K562 (cell line): ENCODE data around the gene SMIM29. TPM values are rescaled to one million over a fixed set of nuclear protein-coding genes. Genes with fewer than 3 reads are reported as not detected.
A peak's percentile ranks its signal among the peaks of the same experiment; 100 is the strongest.

Experiments used
- ATF4 ChIP-seq: fragments of 450-650 bp; formaldehyde crosslinking; IDR thresholded peaks from 2 replicates; pipeline ENCODE4 v1.4.0; 2022; ENCODE audit warnings: mild to moderate bottlenecking, moderate library complexity
- CBX3 ChIP-seq, 2 experiments: IDR thresholded peaks; 1 replicate in 1 of 2; 2 replicates in 1 of 2; pipeline ENCODE4 v1.6.1; 2012; ENCODE audit warnings: inconsistent platforms in 2 of 2, low read length in 2 of 2, borderline replicate concordance in 1 of 2, control low read depth in 1 of 2
- FOXA3 ChIP-seq, 2 experiments: fragments of 450-650 bp in 1 of 2; sonication (generic) in 1 of 2; formaldehyde crosslinking; IDR thresholded peaks in 1 of 2; conservative IDR thresholded peaks in 1 of 2; 2 replicates each; pipeline versions ENCODE4 v1.4.0 to v1.8.0; 2020 to 2022; ENCODE audit warnings: mild to moderate bottlenecking in 2 of 2, missing genetic modification reagents in 1 of 2
- GTF2F1 ChIP-seq: IDR thresholded peaks from 2 replicates; pipeline ENCODE4 v1.6.1; 2011; ENCODE audit warnings: low read depth, low read length, improper control_type of control experiment
- HOXB6 ChIP-seq: fragments of 250-450 bp; sonication (Bioruptor Pico); IDR thresholded peaks from 2 replicates; pipeline ENCODE4 v1.5.1; 2022; ENCODE audit warnings: mild to moderate bottlenecking, borderline replicate concordance
- HSF4 ChIP-seq: fragments of 250-450 bp; sonication (Bioruptor Pico); IDR thresholded peaks from 2 replicates; pipeline ENCODE4 v2.1.2; 2022; ENCODE audit warnings: mild to moderate bottlenecking, moderate library complexity, borderline replicate concordance
- KDM5B ChIP-seq: fragments of 200-600 bp; sonication (generic); IDR thresholded peaks from 2 replicates; pipeline ENCODE4 v1.6.1; 2012; ENCODE audit warnings: low read depth, mild to moderate bottlenecking, moderate library complexity, low read length, control low read depth, inconsistent platforms; ENCODE audit not compliant: insufficient replicate concordance
- MAFF ChIP-seq: IDR thresholded peaks from 2 replicates; pipeline ENCODE4 v1.6.1; 2012; ENCODE audit warnings: low read length, improper control_type of control experiment
- NR4A1 ChIP-seq, 2 experiments: fragments of 250-450 bp in 1 of 2; fragments of 450-650 bp in 1 of 2; sonication (Bioruptor Pico) in 1 of 2; IDR thresholded peaks; 2 replicates each; pipeline versions ENCODE4 v1.4.0 to v1.6.1; 2016 to 2020; ENCODE audit warnings: mild to moderate bottlenecking in 2 of 2, missing compliant biosample characterization in 1 of 2, missing genetic modification characterization in 1 of 2, moderate library complexity in 1 of 2
- RBM25 ChIP-seq: fragments of 200-400 bp; formaldehyde crosslinking; IDR thresholded peaks from 2 replicates; pipeline ENCODE4 v1.6.1; 2018; ENCODE audit warnings: low read length, low read depth, moderate library complexity; ENCODE audit not compliant: severe bottlenecking
- SMAD1 ChIP-seq: fragments of 150-350 bp; IDR thresholded peaks from 2 replicates; pipeline ENCODE4 v1.6.1; 2014; ENCODE audit warnings: low read length, low read depth; ENCODE audit not compliant: partially characterized antibody
- ZFP36 ChIP-seq: fragments of 150-350 bp; IDR thresholded peaks from 2 replicates; pipeline ENCODE4 v1.6.1; 2018; ENCODE audit warnings: low read length, low read depth; ENCODE audit not compliant: partially characterized antibody
- ZNF124 ChIP-seq: sonication (generic); formaldehyde crosslinking; IDR thresholded peaks from 2 replicates; pipeline ENCODE4 v1.8.1; 2022; ENCODE audit warnings: missing genetic modification reagents
- ZNF347 ChIP-seq: fragments of 450-650 bp; formaldehyde crosslinking; IDR thresholded peaks from 2 replicates; pipeline ENCODE4 v1.4.0; 2020; ENCODE audit warnings: low read depth, mild to moderate bottlenecking, moderate library complexity
- polyA plus RNA-seq, 8 experiments: library from polyadenylated mRNA; depleted of rRNA in 4 of 8; stranded (reverse) in 5 of 8; unstranded in 3 of 8; fragments of >200 nt; fragmentation: Nextera tagmentation in 2 of 8; fragmentation: Illumina TruSeq in 1 of 8; extraction: Ambion mirVana in 2 of 8; extraction: Trizol in 1 of 8; gene quantifications; 2 replicates each; pipeline versions ENCODE4 v1.2.1 to v1.2.3, GENCODE V29; 2011 to 2014; ENCODE audit warnings: inconsistent platforms in 1 of 8, missing spikeins in 1 of 8
- total RNA-seq, 7 experiments: library from RNA; depleted of rRNA in 6 of 7; stranded (reverse); fragments of >200 nt in 6 of 7; fragmentation: Illumina TruSeq in 2 of 7; extraction: Trizol in 2 of 7; gene quantifications; 2 replicates each; pipeline versions ENCODE4 v1.2.1 to v1.2.3, GENCODE V29; 2011 to 2021; ENCODE audit warnings: low replicate concordance in 1 of 7
- TF ChIP-seq, protein P1 (sequence below), 2 experiments: fragments of 450-650 bp in 1 of 2; sonication (generic) in 1 of 2; formaldehyde crosslinking in 1 of 2; IDR thresholded peaks; 2 replicates each; pipeline versions ENCODE4 v1.7.1 to v1.9.0; 2016 to 2022; ENCODE audit warnings: inconsistent platforms in 1 of 2, mild to moderate bottlenecking in 1 of 2, missing genetic modification reagents in 1 of 2

Gene SMIM29
- total and polyA plus RNA-seq, 9 of the 15 experiments (the other 6 are each of a cell fraction or from before 2014, with no cell fraction given), result 6.5 to 36.7 (median 20.9) TPM

GRCh38 chr6:34223956-34224940 is 24.6 kb downstream of the SMIM29 start (continued):
- TF ChIP-seq, protein P1, sequence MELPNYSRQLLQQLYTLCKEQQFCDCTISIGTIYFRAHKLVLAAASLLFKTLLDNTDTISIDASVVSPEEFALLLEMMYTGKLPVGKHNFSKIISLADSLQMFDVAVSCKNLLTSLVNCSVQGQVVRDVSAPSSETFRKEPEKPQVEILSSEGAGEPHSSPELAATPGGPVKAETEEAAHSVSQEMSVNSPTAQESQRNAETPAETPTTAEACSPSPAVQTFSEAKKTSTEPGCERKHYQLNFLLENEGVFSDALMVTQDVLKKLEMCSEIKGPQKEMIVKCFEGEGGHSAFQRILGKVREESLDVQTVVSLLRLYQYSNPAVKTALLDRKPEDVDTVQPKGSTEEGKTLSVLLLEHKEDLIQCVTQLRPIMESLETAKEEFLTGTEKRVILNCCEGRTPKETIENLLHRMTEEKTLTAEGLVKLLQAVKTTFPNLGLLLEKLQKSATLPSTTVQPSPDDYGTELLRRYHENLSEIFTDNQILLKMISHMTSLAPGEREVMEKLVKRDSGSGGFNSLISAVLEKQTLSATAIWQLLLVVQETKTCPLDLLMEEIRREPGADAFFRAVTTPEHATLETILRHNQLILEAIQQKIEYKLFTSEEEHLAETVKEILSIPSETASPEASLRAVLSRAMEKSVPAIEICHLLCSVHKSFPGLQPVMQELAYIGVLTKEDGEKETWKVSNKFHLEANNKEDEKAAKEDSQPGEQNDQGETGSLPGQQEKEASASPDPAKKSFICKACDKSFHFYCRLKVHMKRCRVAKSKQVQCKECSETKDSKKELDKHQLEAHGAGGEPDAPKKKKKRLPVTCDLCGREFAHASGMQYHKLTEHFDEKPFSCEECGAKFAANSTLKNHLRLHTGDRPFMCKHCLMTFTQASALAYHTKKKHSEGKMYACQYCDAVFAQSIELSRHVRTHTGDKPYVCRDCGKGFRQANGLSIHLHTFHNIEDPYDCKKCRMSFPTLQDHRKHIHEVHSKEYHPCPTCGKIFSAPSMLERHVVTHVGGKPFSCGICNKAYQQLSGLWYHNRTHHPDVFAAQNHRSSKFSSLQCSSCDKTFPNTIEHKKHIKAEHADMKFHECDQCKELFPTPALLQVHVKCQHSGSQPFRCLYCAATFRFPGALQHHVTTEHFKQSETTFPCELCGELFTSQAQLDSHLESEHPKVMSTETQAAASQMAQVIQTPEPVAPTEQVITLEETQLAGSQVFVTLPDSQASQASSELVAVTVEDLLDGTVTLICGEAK (IDR thresholded peaks at IDR 0.05), result peak; percentile 62; the same call in 1 of the 2 replicates
- TF ChIP-seq, protein P1 (CRISPR knock-in tag; IDR thresholded peaks at IDR 0.05), result no peak
- TF ChIP-seq ZFP36 (peak; percentile 10), FOXA3 (CRISPR knock-in tag; conservative IDR thresholded peaks at IDR 0.05 in 1 of 2, IDR thresholded peaks at IDR 0.05 in 1 of 2) (no peak), HSF4 (CRISPR knock-in tag) (no peak), ATF4 (CRISPR knock-in tag) (no peak), HOXB6 (CRISPR knock-in tag) (no peak), GTF2F1 (no peak), ZNF124 (CRISPR knock-in tag) (no peak), RBM25 (no peak), CBX3 (IDR thresholded peaks at IDR 0.05; ENCODE audit: borderline replicate concordance in 1 of 2, low read length in 2 of 2) (peak in 1 of 2 experiments; percentile 51; a peak in 1 of 3 replicates), KDM5B (no peak), SMAD1 (peak; percentile 53), ZNF347 (CRISPR knock-in tag) (no peak), MAFF (no peak), NR4A1 (CRISPR knock-in tag; IDR thresholded peaks at IDR 0.05) (no peak), NR4A1 (tag; IDR thresholded peaks at IDR 0.05) (peak; percentile 85)
